Activated CD4-positive, alpha-beta T cell treated with anti-CD3 and anti-CD28 coated beads, Interleukin-2, amount 50 U/mL, for 48 hours (primary cell): ENCODE data around the gene CACNA2D2.

Experiments used
- DNase-seq, 2 experiments: peaks; one replicate each; pipeline ENCODE4 v3.0.0-alpha.2; 2020

Gene CACNA2D2

DNA sequence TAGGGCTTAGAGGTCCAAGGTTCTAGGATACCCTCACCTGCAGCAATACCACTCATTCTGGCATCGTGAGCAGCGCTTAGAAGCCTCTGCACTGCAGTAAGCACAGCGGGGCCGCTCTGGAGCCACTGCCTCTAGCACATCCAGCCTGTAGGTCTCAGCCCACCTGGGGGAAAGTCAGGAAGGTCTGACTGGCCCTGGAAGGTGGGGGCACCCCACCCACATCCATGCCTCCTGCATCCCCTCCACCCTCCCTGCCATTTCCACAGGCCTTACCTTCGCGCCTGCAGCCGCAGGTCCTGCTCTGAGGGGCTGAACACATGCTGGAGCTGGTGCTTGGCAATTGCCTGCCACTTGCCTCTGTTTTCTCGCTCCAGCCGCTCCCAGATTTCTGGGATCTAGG is 161.9 kb downstream of the CACNA2D2 start:
- DNase-seq: no peak

DNA sequence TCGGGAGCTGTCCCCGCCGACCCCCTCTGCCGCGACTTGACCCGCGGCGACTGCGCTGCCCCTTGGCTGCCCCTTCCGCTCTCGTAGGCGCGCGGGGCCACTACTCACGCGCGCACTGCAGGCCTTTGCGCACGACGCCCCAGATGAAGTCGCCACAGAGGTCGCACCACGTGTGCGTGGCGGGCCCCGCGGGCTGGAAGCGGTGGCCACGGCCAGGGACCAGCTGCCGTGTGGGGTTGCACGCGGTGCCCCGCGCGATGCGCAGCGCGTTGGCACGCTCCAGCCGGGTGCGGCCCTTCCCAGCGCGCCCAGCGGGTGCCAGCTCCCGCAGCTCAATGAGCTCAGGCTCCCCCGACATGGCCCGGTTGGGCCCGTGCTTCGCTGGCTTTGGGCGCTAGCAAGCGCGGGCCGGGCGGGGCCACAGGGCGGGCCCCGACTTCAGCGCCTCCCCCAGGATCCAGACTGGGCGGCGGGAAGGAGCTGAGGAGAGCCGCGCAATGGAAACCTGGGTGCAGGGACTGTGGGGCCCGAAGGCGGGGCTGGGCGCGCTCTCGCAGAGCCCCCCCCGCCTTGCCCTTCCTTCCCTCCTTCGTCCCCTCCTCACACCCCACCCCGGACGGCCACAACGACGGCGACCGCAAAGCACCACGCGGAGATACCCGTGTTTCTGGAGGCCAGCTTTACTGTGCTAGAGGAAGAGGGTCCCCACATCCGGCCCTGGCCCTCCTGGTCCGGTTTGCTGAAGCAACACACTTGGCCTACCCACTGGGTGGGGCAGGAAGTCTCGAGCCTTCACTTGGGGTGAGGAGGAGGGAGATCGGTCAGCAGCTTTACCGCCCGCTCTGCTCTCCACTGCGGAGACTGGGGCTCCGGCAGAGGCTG is 162.7 kb downstream of the CACNA2D2 start, which contains the start of gene RASSF1:
Gene RASSF1, minus strand, starts transcription at position 389 of the 882 bp plus-strand sequence. Its CDS starts 31 bp downstream, at position 358.
- peak; percentile 78 to 86 for DNase-seq

DNA sequence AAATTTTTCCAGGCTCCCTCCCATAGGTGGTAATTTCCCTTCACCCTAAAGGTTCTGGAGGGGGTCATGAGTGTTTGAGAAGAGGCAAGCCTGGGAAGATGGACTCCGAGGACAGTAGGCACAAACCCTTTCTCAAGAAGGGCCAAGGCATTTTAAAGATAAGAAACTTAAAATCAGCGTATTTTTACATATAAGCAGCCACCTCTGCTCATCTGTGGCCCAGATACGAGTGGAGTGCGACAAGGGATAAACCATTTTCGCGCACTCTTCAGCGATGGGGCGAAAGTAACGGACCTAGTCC is 163.3 kb downstream of the CACNA2D2 start:
- DNase-seq: no peak

DNA sequence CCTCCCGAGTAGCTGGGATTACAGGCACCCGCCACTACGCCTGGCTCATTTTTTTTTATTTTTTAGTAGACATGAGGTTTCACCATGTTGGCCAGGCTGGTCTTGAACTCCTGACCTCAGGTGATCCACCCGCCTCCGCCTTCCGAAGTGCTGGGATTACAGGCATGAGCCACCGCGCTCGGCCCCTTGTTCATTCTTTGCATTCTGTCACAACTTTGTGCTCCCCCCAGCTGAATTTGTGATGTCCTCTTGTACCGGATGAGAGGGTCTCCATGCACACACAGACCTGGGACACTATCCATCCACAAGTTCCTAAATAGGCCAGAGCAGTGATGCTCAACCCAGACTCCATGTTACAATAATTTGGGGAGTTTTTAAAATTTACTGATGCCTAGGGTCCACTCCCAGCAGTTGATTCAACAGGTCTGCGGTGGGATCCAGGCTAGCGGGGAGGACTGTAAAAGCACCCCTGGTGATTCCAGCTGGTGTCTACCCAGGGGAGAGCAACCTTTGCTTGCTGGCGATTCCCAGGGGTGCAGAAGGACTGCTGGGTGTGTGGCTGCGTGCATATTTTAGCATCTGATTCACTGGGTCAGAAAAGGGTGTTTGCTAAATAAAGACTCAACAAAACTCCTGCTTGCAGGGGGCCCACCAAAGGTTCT is 163.8 kb downstream of the CACNA2D2 start:
- no peak for DNase-seq

DNA sequence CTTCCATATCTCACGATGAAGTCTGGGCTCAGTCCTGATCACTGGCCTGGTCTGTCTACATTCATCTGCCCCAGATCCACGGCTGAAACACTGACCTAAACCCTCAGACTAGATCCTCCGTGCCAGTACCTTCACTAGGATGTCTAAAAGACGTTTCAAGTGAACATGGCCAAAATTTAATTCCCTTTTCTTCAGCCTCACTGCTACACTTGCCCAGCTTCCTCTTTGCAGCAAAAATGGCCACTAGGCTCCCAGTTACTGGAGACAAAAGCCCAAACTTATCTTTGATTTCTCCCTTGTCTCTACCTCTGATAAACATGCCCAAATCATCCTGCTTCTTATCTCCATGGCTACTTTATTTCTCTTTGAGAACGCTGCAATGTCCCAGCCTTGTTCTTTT is 164.5 kb downstream of the CACNA2D2 start:
- DNase-seq: no peak

DNA sequence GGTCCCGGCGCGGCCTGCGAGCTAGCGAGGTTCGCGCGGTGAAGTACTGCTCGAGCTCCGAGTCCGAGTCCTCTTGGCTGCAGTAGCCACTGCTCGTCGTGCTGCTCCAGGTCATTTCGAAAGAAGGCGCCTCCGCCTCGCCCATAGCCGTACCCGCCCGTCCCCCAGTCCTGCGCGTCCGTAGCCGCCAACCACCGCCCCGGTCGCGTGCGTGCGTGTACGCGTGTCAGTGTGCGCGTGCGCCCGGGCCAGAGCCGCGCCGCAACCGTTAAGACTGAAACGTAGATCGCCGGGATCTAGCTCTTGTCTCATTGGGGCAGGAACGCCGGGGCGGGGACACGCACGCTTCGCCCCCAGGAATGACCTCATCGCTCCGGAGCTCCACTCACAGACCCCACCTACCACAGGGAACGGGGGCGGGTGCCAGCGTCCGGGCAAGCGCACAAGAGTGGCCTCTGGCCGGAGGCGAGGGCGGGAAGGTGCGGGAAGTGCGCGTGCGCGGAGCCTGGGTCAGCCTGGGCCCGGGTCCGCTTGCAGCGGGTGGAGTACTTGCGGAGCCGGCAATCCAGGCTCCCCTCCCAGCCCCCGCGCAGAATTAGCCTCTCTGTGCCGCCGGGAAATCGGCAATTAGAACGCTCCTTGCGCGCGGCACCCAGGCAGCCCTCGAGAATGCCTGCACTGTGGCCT is 166.1 kb downstream of the CACNA2D2 start:
- peak; percentile 98 to 99 for DNase-seq

DNA sequence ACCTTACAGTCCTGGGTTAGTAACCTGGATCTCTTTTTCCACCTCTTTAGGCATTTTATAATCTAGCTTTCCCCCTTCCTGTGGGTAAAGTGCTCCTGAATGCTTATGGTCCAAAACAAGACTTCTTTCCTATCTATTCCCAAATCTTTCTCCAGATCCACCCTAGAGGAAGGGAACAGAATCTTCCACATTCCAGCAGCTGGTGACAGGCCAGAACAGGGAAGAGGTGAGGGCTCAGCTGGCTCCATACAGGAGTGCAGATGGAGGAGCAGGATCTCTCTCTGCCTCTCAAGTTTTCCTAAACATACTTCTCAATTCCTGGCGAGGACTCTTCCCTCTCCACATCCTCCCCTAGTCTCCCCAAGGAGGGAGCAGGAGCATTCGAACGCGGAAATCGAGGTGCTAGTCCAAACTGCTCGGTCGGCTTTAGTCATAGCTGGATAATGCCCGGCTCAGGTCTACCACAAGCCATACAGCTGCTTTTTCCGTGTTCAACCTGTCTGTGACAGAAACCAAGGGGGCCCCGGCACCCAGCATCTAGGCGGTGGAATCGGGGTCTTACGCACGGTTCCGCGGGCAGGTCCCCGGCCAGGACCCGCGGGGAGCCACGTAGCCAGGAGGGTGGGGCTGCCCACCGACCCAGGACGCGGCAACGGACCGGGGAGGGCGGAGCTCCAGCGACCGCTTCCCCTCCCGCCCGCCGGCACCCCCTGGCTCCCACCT is 166.8 kb downstream of the CACNA2D2 start:
- DNase-seq: no peak

DNA sequence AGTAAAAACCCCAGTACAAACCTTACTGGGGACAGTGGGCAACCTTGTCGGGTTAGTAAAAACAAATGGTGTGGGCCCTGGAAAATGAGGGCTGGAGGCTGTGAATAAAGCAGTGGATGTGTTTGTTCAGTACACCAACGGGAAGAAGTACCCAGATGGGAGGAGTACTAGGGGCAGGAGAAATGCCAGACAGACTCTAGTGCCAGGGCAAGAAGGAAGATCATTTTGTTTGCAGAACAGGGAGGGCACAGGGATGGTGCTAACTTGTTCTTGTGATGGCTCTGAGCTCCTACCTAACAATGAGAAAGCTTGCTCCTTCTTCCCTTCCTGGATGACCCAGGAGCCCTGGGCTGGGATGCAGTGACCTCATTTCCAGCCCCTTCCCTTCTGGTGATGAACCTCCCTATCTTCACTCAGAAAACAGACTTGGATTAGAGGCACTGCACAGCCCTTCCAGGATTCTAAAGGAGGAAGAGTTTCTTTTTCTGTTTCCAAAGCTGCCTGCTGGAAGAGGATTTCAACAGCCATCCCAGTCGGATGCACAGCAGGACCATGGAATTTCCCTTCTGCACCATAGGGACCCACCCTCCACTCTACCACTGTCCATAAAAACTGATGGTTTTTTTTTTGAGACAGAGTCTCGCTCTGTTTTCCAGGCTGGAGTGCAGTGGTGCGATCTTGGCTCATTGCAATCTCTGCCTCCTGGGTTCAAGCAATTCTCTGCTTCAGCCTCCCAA is 168.9 kb downstream of the CACNA2D2 start:
- DNase-seq: no peak

DNA sequence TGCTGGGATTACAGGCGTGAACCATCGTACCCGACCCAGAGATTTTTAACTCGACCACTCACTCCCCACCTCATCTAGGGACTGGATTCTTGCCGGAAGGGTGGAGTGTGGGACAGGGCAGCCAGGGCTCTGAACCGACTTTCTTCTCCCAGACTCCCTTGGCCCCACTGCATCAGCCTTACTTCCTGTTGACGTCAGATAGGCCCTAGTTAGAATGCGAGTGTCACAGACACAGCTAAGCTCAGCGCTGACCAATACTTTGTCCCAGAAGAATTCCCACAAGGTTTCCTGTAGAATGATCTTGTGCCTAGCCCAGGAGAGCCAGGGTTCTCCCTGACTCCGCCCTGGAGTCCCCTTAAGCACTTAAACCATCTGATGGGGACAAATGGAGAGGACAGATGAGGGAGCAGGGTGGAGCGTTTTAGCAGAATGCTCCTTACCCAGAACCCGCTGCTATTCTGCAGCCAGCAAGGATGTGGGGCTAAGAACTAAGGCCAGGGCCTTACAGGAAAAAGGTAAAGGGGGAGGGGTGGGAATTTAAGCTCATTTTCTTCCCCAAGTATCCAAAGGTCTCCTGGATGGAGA is 169.6 kb downstream of the CACNA2D2 start:
- no peak for DNase-seq

DNA sequence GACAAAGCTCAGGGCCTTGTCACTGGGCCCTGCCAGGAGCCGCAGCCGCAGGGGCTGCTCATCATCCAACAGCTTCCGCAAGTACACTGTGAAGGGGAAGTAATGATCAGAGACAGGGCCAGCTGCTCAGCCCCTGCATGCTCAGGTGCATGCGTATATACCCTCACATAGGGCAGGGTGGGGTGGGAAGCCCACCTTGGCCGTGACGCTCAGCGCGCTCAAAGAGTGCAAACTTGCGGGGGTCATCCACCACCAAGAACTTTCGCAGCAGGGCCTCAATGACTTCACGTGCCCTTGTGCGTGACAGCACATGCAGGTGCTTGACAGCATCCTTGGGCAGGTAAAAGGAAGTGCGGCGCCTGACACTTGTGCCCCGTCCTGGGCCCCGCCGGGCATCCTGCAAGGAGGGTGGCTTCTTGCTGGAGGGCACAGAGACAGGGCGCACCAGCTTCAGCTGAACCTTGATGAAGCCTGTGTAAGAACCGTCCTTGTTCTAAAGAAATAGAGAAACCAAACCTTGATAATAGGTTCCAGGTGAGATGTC is 172.0 kb downstream of the CACNA2D2 start:
- no peak for DNase-seq

DNA sequence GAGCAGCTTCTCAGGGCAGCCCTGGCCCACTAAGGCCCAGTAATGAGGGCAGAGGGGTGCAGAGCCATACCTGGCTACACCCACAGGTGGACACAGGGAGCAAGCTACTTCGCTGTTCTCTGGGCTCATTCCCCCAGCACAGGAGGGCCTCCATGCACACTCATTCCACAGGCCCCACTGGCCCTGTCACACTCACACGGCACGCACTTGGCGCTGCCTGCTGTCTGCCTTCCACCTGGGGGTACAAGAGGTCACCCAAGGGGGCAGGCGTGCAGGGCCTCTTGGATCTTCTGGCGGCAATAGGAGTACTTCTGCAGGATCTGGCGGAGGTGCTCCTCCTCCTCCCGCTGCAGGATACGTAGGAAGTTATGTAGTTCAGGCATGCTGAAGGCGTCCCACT is 173.1 kb downstream of the CACNA2D2 start:
- no peak for DNase-seq

DNA sequence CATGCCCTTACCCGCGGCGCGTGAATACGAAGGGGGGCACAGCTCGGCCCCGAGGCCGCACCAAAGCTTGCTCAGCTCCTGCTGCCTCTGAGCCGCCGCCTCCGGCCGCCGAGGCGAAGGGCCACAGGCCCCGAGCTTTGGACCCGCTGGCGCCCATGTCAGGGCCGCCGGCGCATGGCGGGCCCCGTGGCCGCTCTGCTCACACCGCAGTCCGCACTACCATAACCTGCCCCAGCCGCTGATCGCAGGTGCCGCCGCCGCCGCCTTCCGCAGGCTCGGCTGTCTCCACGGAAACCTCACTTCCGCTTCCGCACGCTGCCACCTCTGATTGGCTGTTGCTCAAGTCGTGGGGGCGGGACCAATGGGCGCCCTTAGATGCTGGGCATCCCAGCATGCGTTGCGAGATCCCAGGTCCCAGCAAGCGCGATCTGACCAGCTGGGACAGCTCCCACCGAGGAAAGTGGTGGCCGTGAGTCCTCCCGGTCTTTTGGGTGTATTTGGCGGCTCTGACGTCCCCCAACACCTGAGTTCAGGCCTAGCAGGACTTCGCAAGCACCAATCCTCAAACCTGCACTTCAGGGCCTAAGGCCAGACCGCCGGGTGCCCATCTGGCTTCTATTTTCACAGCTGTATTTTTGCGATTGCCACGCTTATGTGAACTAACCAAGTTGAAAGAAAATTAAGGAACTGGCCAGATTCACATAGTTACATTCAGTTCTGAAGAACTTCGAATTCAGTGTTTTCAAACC is 175.3 kb downstream of the CACNA2D2 start, which contains the start of gene TUSC2:
Gene TUSC2, minus strand, starts transcription at position 281 of the 749 bp plus-strand sequence. Its CDS starts 124 bp downstream, at position 157.
- peak; percentile 96 to 97 for DNase-seq

DNA sequence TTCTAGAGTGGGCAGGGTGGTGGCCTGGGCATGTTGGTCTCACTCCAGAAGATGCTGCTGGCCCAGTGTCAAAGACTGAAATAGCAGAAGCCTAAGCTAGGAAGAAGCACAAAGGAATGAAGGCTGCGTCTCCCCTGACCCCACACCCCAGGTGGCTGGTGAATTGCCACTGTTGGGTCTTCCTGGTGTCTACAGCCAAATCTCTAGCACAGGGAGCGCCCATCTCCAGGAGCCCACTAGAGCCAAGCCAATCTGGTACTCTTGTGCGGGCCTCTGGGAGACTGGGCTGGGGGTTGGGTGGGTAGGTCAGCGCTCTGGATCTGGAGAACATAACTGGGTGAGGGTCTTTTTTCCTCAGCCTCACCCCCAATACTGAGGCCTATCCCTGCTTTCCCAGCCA is 176.3 kb downstream of the CACNA2D2 start:
- DNase-seq: no peak

DNA sequence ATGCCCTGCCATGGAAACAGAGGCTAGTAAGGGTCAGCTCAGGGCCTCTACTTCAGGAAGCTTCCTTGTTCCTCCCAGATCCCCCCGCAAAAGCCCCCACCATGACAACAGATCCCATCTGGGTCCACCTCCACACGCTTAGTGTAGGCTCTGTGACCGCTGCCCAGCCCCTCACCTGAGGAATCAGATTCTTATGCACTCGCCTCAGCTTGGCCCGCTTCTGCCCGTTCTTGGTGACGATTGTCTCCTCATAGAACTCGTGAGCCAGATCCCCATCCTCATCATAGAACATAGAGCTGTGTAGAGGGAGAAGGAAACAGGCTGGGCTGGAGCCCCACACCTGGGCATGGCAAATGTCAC is 177.3 kb downstream of the CACNA2D2 start:
- no peak for DNase-seq

DNA sequence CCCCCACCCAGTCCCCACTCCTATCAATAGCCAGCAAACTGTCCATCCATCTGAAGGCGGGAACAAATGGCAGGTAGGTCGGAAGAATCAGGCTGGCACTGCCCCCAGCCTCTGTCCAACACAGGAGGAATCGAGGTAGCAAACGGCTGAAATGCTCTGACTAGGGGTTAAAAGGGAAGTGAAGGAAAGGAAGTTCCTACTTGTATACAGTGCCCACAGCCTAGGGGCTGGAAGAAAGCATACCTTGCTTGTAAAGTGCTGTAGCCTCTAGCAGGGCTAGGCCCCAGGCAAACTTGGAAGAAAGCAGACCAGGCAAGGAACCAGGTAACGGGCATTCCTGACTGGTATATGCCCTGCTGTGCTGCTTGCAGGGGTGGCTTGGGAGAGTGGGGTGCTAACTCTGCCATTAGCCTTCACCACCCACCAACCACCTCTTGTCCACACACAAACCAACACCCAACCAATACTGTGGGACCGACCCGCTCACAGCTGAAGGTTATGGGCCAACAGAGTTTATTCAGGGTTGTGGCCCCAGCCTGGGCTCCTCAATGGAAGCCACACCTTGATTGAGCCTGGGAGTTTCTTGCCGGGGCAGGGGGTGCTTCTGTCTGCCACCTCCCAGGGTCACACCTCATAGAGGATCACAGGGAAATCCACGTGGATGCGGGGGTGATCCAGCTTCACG is 177.8 kb downstream of the CACNA2D2 start:
- DNase-seq: no peak

DNA sequence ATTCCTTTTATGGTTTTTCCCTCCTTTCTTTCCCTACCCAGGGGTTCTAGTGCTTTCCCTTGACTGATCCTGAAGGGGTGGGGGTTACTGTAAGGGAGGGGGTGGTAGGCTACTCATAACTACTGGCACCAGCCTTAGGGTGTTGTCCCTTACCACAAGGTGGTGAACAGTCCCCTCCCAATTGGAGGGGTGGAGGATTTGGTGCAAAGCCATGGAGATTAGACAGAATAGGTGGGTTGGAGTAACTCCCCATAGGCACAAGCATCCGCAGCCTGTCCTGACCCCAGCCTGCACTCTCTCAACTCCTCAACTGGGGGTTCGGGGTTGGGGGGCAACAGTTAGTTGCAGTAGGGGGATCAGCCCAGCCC is 178.3 kb downstream of the CACNA2D2 start:
- no peak for DNase-seq

DNA sequence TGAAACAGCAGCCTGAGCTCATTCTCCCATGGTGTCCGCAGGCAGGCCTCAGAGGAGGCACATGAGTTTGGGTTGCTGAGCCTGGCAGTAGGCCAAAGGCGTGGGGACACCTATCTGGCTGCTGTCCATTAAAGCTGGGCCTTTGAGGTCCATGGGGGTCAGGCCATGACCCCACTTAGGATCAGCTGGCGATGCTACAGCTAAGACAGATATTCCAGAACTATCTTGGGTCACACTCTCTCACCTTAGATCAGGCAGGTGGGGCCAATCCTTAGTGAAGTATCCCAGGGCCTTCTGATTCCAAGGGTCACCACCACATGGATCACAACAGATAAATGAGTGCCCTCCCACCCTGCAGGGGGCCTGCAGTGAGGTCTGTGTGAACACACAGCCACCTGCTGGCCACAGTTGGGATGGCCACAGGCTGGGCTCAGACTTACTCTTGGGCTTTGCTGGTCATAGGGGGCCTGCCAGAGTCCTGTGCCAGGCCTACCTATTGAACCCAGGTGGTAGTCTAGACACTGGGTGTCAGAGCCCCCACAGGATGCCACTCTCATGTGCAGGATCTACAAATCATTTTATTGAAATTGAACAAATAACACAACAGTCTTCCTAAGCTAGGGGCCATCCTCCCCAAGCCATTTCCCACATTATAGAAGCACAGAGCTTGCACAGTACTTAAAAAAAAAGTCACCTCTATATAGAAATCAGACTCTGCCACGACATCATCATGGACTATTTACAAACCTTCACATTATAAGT is 178.9 kb downstream of the CACNA2D2 start:
- DNase-seq: peak; percentile 68 to 76

DNA sequence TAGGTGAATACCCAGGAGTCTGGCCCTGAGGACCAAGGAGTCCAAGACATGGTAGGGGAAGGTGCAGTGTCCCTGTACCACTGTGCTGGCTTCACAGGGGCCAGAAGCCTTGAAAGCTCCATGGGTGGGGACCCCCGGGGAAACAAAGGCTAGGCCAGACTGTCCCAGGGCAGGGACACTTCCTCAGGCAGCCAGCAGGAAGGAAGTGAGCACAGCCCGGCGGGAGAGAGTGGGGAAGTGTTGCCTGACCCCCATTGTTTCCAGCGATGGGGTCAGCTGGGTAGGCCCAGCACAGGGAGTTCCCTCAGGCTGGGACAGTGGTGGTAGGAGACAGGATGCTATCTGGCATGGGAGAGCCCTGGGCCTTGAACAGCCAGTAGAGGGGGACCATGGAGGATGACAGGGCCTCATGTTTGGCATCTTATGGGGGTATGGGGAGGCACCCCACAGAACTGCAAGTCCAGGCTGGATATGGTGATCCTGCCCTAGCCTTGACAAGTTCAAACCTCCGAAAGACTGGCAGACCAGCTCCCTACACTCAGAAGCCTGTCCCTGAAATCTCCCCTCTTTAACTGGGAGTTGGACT is 179.7 kb downstream of the CACNA2D2 start:
- no peak for DNase-seq

DNA sequence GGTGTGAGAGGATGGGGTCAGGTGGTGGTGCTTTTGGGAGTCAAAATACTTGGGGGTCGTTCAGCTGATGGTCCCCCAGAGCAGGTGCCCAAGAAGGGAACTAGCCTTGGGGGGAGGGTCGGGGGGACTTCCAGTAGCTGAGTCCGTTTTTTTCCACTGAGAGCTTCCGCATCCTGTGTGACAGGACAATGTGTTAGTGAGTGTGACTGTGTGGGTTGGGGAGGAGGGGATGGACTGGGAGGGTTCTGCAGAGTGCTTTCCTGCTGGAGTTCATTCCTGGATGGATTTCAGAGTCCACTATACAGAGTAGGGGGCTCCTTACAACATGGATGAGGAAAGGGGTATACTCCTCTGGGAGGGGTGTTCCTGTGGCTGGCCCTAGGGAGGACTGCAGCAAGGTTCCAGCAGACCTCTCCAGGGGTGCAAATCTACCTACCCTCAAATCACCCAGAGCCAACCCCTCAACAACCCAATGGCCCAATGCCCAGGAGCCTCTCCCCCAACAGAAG is 180.3 kb downstream of the CACNA2D2 start:
- DNase-seq: no peak
